Effector memory CD4-positive, alpha-beta T cell (primary cell): ENCODE measurements around the gene KCNE3.

ENCODE experiments used
- DNase-seq, 3 donors: peaks; one replicate each; pipeline ENCODE4 v3.0.0-alpha.2; 2020
- H3K27ac ChIP-seq: 2 replicates; pipeline ENCODE4 v1.7.0; 2013; ENCODE audit warnings: mild to moderate bottlenecking, low read length, moderate library complexity; ENCODE audit not compliant: insufficient read depth, poor library complexity, severe bottlenecking
- H3K27me3 ChIP-seq: replicated peaks from 2 replicates; pipeline ENCODE4 v1.7.0; 2013; ENCODE audit warnings: mild to moderate bottlenecking, low read length; ENCODE audit not compliant: insufficient read depth, control insufficient read depth, poor library complexity, severe bottlenecking
- H3K36me3 ChIP-seq: 2 replicates; pipeline ENCODE4 v1.7.0; 2013; ENCODE audit warnings: mild to moderate bottlenecking, low read length, moderate library complexity; ENCODE audit not compliant: control insufficient read depth, insufficient read depth
- H3K4me1 ChIP-seq: 2 replicates; pipeline ENCODE4 v1.7.0; 2013; ENCODE audit warnings: low read length, mild to moderate bottlenecking; ENCODE audit not compliant: control insufficient read depth, insufficient read depth, poor library complexity, severe bottlenecking
- H3K4me3 ChIP-seq: 2 replicates; pipeline ENCODE4 v1.7.0; 2013; ENCODE audit warnings: low read length, low read depth, mild to moderate bottlenecking; ENCODE audit not compliant: insufficient read depth, poor library complexity, severe bottlenecking
- H3K9me3 ChIP-seq: 2 replicates; pipeline ENCODE4 v1.7.0; 2013; ENCODE audit warnings: mild to moderate bottlenecking, low read length, moderate library complexity; ENCODE audit not compliant: control insufficient read depth

Gene KCNE3

DNA sequence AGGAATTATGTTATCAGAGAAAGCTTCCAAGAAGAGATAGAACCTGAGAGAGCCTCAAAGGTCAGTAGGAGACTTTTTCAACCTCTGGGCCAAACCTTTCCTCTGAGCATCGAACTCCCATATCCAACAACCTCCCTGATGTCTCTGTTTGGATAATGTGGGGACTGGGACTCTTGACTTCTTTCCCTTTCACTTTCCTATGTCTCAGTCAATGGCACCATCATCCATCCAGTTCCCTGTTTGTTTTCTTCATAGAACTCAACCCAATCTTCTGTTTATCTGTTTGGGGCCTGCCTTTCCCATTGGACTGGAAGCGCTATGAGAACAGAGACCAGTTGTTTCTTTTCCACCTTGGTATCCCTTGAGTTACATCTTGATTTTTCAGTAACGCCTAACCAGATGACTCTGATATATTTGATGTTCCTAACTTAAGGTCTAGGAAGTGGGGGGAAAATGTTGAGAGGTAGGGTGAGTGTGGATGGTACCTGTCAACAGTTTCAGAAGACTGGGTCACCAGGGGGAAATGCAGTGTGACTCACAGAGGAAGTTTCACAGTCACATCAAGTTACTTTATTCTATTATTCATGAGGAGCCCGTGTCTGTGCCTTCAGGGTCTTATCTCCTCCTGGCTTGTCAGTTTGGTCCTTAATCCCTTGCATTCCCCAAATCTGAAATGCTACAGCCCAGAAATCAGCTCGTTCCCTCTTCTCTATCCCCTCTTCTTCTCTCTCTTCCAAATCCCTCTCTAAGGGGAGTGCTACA, 4.5 kb upstream of the KCNE3 start:
- no peaks in the 10 kb centered on the region for H3K4me1 ChIP-seq
- H3K36me3 ChIP-seq, result no peaks in the 10 kb centered on the region
- DNase-seq, result no peak
- no peak overlapping the region for H3K4me3 ChIP-seq
- no peaks in the 10 kb centered on the region for H3K9me3 ChIP-seq
- H3K27me3 ChIP-seq, result peaks cover 12% of the 10 kb centered on the region
- no peak overlapping the region for H3K27ac ChIP-seq

DNA sequence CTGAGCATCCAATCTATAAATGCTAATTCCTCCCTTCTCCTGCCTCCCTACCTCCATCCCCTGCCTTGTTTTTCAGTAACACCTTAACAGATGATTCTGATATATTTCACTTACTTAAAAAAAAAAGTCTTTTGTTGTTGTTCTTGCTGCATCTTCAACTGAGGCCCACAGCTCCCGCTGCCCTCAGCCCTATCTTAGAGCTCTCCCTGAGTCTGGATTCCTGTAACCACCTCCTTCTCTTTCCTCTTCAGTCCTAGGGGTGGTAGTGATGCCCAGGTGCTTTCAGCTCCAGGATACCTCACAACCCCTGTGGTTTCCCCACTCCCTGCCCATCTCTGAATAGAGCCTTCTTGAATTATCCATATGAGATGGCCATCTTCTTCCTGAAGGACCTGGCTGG, 3.7 kb upstream of the KCNE3 start:
- H3K4me1 ChIP-seq, result no peaks in the 10 kb centered on the region
- H3K27ac ChIP-seq, result no peak overlapping the region
- H3K9me3 ChIP-seq, result no peaks in the 10 kb centered on the region
- H3K36me3 ChIP-seq, result no peaks in the 10 kb centered on the region
- H3K27me3 ChIP-seq, result peaks cover 12% of the 10 kb centered on the region
- no peak for DNase-seq
- H3K4me3 ChIP-seq, result no peak overlapping the region

GRCh38 chr11:74470526-74470925, 3.2 kb upstream of the KCNE3 start:
- no peaks in the 10 kb centered on the region for H3K4me1 ChIP-seq

GRCh38 chr11:74468936-74469335, 1.6 kb upstream of the KCNE3 start:
- Histone ChIP-seq H3K4me1 (no peaks in the 10 kb centered on the region), H3K4me3 (no peak overlapping the region), H3K27ac (no peak overlapping the region), H3K27me3 (peaks cover 12% of the 10 kb centered on the region), H3K9me3 (no peaks in the 10 kb centered on the region), H3K36me3 (no peaks in the 10 kb centered on the region)
- DNase-seq, result no peak

More at GRCh38 chr11:74470526-74470925, 3.2 kb upstream of the KCNE3 start:
- Histone ChIP-seq H3K36me3 (no peaks in the 10 kb centered on the region), H3K27ac (no peak overlapping the region), H3K27me3 (peaks cover 12% of the 10 kb centered on the region), H3K4me3 (no peak overlapping the region), H3K9me3 (no peaks in the 10 kb centered on the region)
- no peak for DNase-seq

DNA sequence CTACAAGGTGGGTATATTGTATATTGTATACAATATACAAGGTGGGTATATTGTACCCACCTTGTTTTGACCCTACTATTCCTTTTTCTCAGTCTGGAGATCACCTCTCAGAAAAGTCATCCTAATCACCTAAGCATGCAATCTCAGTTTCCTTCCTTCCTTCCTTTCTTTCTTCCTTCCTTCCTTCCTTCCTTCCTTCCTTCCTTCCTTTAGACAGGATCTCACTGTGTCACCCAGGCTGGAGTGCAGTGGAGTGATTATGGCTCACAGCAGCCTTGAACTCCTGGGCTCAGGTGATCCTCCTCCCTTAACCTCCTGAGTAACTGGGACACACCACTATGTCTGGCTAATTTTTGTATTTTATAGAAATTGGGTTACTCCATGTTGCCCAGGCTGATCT, 1.2 kb upstream of the KCNE3 start:
- no peak overlapping the region for H3K4me3 ChIP-seq
- no peaks in the 10 kb centered on the region for H3K4me1 ChIP-seq
- no peaks in the 10 kb centered on the region for H3K36me3 ChIP-seq
- H3K27ac ChIP-seq, result no peak overlapping the region
- peaks cover 12% of the 10 kb centered on the region for H3K27me3 ChIP-seq
- DNase-seq, result no peak
- no peaks in the 10 kb centered on the region for H3K9me3 ChIP-seq

DNA sequence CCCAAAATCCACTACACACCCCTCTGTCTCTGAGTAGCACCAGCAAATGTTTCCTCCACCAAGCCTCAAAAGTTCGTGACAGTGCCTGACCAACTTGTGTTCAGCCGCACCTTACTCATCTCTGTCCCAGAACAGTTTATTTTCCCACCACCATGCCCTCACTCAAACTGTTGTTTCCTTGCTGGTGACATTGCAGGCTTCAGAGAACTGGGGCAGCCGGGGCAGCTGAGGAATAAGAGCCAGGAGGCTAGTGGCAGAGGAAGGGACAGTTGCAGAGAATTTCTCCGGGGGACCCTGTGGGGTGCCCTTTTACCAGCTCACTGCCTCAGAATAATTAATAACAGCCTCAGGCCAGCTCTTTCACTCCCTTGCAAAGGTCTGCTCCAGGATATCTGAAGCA, 709 bp upstream of the KCNE3 start:
- no peak for DNase-seq
- H3K27me3 ChIP-seq, result peaks cover 12% of the 10 kb centered on the region
- no peak overlapping the region for H3K27ac ChIP-seq
- no peak overlapping the region for H3K4me3 ChIP-seq
- H3K9me3 ChIP-seq, result no peaks in the 10 kb centered on the region
- H3K4me1 ChIP-seq, result no peaks in the 10 kb centered on the region
- no peaks in the 10 kb centered on the region for H3K36me3 ChIP-seq

- no peak for DNase-seq
- peaks cover 12% of the 10 kb centered on the region for H3K27me3 ChIP-seq
- no peaks in the 10 kb centered on the region for H3K36me3 ChIP-seq
- no peaks in the 10 kb centered on the region for H3K9me3 ChIP-seq
- H3K27ac ChIP-seq, result no peak overlapping the region
- H3K4me1 ChIP-seq, result no peaks in the 10 kb centered on the region
- no peak overlapping the region for H3K4me3 ChIP-seq
These were observed 2.0 kb downstream of the KCNE3 start for GRCh38 chr11:74465291-74465708.

GRCh38 chr11:74464746-74465145, 2.6 kb downstream of the KCNE3 start:
- H3K27ac ChIP-seq, result no peak overlapping the region
- no peaks in the 10 kb centered on the region for H3K4me1 ChIP-seq
- no peak overlapping the region for H3K4me3 ChIP-seq
- peaks cover 12% of the 10 kb centered on the region for H3K27me3 ChIP-seq
- H3K9me3 ChIP-seq, result no peaks in the 10 kb centered on the region
- DNase-seq, result no peak
- no peaks in the 10 kb centered on the region for H3K36me3 ChIP-seq

GRCh38 chr11:74463216-74463615, 4.1 kb downstream of the KCNE3 start:
- peaks cover 12% of the 10 kb centered on the region for H3K27me3 ChIP-seq
- H3K27ac ChIP-seq, result no peak overlapping the region
- no peaks in the 10 kb centered on the region for H3K4me1 ChIP-seq
- no peak overlapping the region for H3K4me3 ChIP-seq
- no peaks in the 10 kb centered on the region for H3K36me3 ChIP-seq
- DNase-seq, result no peak
- H3K9me3 ChIP-seq, result no peaks in the 10 kb centered on the region

- H3K9me3 ChIP-seq, result no peaks in the 10 kb centered on the region
- no peaks in the 10 kb centered on the region for H3K36me3 ChIP-seq
- H3K27me3 ChIP-seq, result peaks cover 8% of the 10 kb centered on the region
- no peak overlapping the region for H3K27ac ChIP-seq
- H3K4me1 ChIP-seq, result no peaks in the 10 kb centered on the region
- H3K4me3 ChIP-seq, result no peak overlapping the region
- no peak for DNase-seq
These were observed 4.7 kb downstream of the KCNE3 start for GRCh38 chr11:74462631-74463030.
